Measurements from ENCODE around the gene SLX4. TPM values are rescaled to one million over a fixed set of nuclear protein-coding genes. Genes with fewer than 3 reads are reported as not detected.

Gene SLX4
- total and polyA plus RNA-seq, 2 donors (not counting 3 experiments of a cell fraction or from before 2014, with no cell fraction given): 2.9 to 8.9 TPM

DNA sequence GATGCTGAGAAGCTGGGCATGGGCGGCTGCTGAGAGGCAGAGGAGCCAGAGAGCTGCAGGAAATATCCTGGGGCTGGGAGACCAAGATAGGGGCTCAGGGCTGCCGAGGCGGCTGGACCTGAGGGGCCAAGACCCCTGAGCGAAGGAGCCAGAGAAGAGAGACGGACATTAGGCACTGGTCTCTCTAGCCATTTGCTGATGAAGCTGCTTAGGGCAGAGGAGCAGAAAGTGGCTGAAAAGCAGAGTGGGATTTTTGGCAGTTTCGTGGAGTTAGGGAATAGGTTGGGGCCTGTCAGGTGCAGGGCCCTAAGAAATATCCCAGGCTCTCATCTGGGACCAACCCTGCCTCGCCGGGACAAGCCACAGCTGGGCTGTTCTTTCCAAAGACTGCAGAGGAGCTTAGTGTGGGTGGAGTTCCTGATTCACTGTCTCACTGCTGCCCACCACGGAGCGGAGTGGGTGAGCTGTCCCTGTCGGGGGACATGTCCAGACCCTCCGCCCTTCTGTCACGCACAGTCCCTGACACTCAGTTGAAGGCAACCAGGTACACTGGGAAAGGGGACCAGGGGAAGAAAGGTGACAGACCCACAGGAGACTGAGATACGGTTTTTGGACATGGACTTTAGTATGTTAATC lies 31.8 kb upstream of the SLX4 start:
- POLR2A ChIA-PET: no interaction called here

More for the DNA sequence above, 31.8 kb upstream of the SLX4 start:
- Histone ChIP-seq H3K4me1 (ENCODE audit: control insufficient read depth, extremely low read depth, insufficient read depth, low read length) (peaks cover 9% of the 10 kb centered on the region), H4K20me1 (replicated peaks; ENCODE audit: control insufficient read depth, extremely low read depth, insufficient read depth, low read length) (no peaks in the 10 kb centered on the region), H3K27ac (ENCODE audit: insufficient read depth, low read depth, low read length) (no peak overlapping the region), H2AFZ (ENCODE audit: low read depth, low read length) (no peak overlapping the region), H3K9me1 (replicated peaks; ENCODE audit: control insufficient read depth, extremely low read depth, insufficient read depth, low read length) (no peaks in the 10 kb centered on the region), H3K9me3 (replicated peaks; ENCODE audit: control insufficient read depth, insufficient read depth, low read length) (no peaks in the 10 kb centered on the region), H3K79me2 (ENCODE audit: control insufficient read depth, insufficient read depth, low read length) (no peaks in the 10 kb centered on the region), H3K9ac (replicated peaks; ENCODE audit: extremely low read depth, insufficient read depth, low read length) (no peak overlapping the region), H3K36me3 (ENCODE audit: control insufficient read depth in 2 of 2, extremely low read depth in 1 of 2, insufficient read depth in 2 of 2, low read length in 2 of 2) (peaks cover 0 to 2% of the 10 kb centered on the region in 2 experiments), H3K27me3 (ENCODE audit: control insufficient read depth in 2 of 2, insufficient read depth in 2 of 2, low read length in 2 of 2) (no peaks in the 10 kb centered on the region), H3K4me3 (replicated peaks in 1 of 3; ENCODE audit: insufficient read depth in 1 of 3, low read depth in 1 of 3, low read length in 3 of 3) (no peak overlapping the region), H3K4me2 (ENCODE audit: insufficient read depth, low read length) (no peak overlapping the region)
- no TSS peak for BruUV-seq (replicated peaks)
- no peak for TF ChIP-seq FOS (IDR thresholded peaks at IDR 0.05; ENCODE audit: borderline replicate concordance, insufficient read depth, low read length)
- no peak for TF ChIP-seq POLR2A (IDR thresholded peaks at IDR 0.05; ENCODE audit: low read depth, low read length)
- TF ChIP-seq, protein P1, sequence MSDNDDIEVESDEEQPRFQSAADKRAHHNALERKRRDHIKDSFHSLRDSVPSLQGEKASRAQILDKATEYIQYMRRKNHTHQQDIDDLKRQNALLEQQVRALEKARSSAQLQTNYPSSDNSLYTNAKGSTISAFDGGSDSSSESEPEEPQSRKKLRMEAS (IDR thresholded peaks at IDR 0.05; ENCODE audit: insufficient read depth, insufficient read length): no peak
- TF ChIP-seq JUN (IDR thresholded peaks at IDR 0.05; ENCODE audit: borderline replicate concordance, insufficient read depth, insufficient read length, low read depth): no peak
- no peak for TF ChIP-seq EZH2 (IDR thresholded peaks at IDR 0.05; ENCODE audit: borderline replicate concordance, low read depth, low read length, severe bottlenecking)
- TF ChIP-seq POLR2AphosphoS5 (IDR thresholded peaks at IDR 0.05; ENCODE audit: insufficient read depth, low read depth, low read length): no peak
- no peak for TF ChIP-seq GATA2 (IDR thresholded peaks at IDR 0.05; ENCODE audit: insufficient read depth, insufficient read length, low read depth, low read length)
- TF ChIP-seq MYC (IDR thresholded peaks at IDR 0.05; ENCODE audit: low read depth, low read length): no peak
- TF ChIP-seq, protein P2, sequence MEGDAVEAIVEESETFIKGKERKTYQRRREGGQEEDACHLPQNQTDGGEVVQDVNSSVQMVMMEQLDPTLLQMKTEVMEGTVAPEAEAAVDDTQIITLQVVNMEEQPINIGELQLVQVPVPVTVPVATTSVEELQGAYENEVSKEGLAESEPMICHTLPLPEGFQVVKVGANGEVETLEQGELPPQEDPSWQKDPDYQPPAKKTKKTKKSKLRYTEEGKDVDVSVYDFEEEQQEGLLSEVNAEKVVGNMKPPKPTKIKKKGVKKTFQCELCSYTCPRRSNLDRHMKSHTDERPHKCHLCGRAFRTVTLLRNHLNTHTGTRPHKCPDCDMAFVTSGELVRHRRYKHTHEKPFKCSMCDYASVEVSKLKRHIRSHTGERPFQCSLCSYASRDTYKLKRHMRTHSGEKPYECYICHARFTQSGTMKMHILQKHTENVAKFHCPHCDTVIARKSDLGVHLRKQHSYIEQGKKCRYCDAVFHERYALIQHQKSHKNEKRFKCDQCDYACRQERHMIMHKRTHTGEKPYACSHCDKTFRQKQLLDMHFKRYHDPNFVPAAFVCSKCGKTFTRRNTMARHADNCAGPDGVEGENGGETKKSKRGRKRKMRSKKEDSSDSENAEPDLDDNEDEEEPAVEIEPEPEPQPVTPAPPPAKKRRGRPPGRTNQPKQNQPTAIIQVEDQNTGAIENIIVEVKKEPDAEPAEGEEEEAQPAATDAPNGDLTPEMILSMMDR (IDR thresholded peaks at IDR 0.05; ENCODE audit: extremely low read depth in 1 of 2, insufficient read depth in 1 of 2, low read depth in 1 of 2, low read length in 2 of 2): no peak
- no peak for DNase-seq (ENCODE audit: low read depth, low spot score)
- FAIRE-seq: no peak
- intact Hi-C loops (cut with micrococcal nuclease): no loop called here
- CTCF ChIA-PET: interaction anchor here (0.7 to 0.9 kb wide), 2 partner anchors 15 to 34 kb away, joined by 3 read pairs; no protein-coding TSS in a partner anchor
- dilution Hi-C loops (cut with MboI; ENCODE audit: extremely low pct_ligation_motif_present, low sequenced_read_pairs): no loop called here
